ENCODE data around the gene ANAPC2.
A peak's percentile ranks its signal among the peaks of the same experiment; 100 is the strongest.

ANAPC2 gene

DNA sequence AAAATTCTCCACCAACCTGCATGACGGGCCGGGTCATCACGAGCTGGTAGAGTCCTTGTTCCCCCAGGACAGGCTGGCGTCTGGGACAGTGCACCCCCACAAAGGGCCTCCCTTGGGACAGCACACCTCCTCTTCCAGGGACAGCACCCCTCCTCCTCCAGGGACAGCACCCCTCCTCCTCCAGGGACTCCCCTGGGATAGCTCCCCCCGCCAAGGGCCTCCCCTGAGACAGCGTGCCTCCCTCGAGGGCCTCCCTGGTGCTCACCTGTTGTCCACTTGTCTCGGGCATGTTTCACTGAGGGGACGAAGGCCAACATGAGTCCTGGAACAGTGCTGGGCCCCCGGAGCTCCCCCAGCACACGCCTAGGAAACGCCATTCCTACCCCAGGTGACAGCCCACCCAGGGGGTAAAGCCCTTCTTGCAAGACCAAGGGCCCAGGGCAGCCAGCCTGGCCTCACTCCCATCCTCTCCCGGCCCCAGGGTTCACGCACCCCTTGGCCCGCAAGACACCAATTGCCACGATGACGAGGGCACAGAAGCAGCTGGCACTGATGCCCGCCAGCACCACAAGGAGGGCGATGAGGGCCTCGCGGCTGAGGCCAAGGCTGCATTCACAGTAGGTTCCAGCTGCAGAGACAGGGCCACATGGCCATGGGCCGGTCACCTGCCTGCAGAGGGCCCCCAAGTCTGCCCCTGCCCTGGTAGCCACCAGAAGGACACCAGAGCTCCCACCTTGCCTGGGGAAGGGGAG is 17.0 kb downstream of the ANAPC2 start:
- peaks cover 31% of the 10 kb centered on the region for H3K27me3 ChIP-seq (ENCODE audit: insufficient read depth, low read length, poor library complexity)
- WGBS (ENCODE audit: extremely low coverage, insufficient coverage, low lambda C conversion rate): no CpG with 5 or more reads among the region's 22 CpGs

DNA sequence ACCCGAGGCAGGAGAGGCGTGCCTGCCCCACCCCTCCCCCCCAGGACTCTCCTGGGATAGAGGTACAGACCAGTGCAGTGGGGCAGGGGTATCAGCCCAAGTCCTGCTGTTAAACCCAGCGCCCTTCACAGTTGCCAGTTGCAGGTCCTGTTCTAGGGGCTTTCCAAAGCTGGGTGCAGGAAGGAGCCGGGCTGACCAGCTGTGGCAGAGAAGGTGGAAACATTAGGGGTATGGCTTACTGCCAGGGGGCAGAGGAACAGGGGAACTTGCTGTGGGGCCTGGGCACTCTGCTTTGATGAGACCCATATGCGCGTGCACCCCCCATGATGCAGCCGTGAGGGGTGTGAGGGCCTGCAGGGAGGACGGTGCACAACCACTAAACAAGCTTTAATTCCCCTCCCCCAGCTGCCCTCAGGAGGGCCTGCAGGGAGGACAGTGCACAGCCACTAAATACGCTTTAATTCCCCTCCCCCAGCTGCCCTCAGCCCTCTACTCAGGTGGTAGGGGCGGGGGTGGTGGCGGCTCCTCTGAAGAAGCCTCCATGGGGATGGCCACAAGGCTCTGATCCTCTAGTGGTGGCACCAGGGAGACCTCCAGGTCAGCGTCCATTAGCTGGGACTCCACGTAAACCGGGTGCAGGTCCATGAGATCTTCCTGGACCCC is 17.7 kb downstream of the ANAPC2 start:
- no CpG with 5 or more reads among the region's 14 CpGs for whole genome bisulfite sequencing (ENCODE audit: extremely low coverage, insufficient coverage, low lambda C conversion rate)

More for the DNA sequence above, 17.0 kb downstream of the ANAPC2 start:
- Histone ChIP-seq H3K23ac (ENCODE audit: low read length) (no peak overlapping the region), H3K18ac (ENCODE audit: low read length) (no peak overlapping the region), H2AK5ac (ENCODE audit: low read length) (no peak overlapping the region), H3K4me1 (ENCODE audit: control insufficient read depth, low read depth, low read length) (no peaks in the 10 kb centered on the region), H2BK120ac (ENCODE audit: low read depth, low read length) (no peak overlapping the region), H3K27ac (ENCODE audit: low read depth, low read length) (no peak overlapping the region), H3K36me3 (ENCODE audit: control insufficient read depth, insufficient read depth, low read length) (no peaks in the 10 kb centered on the region), H3K4me3 (ENCODE audit: low read length) (no peak overlapping the region), H3K56ac (ENCODE audit: low read length) (no peak overlapping the region), H2BK5ac (ENCODE audit: low read length) (no peak overlapping the region), H4K5ac (ENCODE audit: low read length) (no peak overlapping the region), H4K8ac (ENCODE audit: low read depth, low read length) (no peak overlapping the region), H2BK15ac (replicated peaks; ENCODE audit: low read depth) (no peak overlapping the region), H3K79me1 (ENCODE audit: low read length) (no peaks in the 10 kb centered on the region), H3K9ac (ENCODE audit: low read length) (no peak overlapping the region), H3K79me2 (ENCODE audit: control insufficient read depth, insufficient read depth, low read length) (no peaks in the 10 kb centered on the region), H3K4me2 (ENCODE audit: low read length) (no peak overlapping the region), H3K4ac (ENCODE audit: low read depth, low read length) (no peak overlapping the region)
- DNase-seq: no peak

DNA sequence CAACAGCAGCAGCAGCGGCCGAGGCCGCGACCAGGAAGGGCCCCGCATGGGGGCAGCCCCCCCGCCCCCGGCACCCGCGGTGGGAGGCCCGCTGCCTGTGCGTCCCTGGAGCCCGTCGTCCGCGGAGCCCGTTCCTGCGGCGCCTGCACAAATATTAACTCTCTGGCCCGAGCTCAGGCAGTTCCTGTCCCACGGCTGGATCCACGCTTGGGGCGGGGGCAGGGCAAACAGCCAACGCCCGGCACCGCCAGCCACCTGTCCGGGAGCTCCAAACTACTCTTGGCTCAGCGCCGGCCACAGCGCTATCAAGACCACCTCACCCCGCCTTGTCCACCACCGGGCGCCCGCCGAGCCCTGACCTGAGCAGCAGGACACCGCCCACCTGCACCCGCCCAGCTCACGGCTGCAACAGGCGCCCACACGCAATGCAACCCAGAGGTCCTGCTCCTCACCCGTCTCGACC is 18.4 kb downstream of the ANAPC2 start, which contains the start of gene LRRC26:
LRRC26 (minus strand) TSS at position 156 of the 463 bp plus-strand sequence; CDS start at position 48, 108 bp downstream.
- Histone ChIP-seq H4K5ac (ENCODE audit: low read length) (no peak within 1 kb of the TSS), H3K79me1 (ENCODE audit: low read length) (no peaks in the 10 kb centered on the region), H3K23ac (ENCODE audit: low read length) (no peak within 1 kb of the TSS), H3K79me2 (ENCODE audit: control insufficient read depth, insufficient read depth, low read length) (no peaks in the 10 kb centered on the region), H3K4me3 (ENCODE audit: low read length) (no peak within 1 kb of the TSS), H3K4me2 (ENCODE audit: low read length) (peak within 1 kb of the TSS; percentile 84), H4K8ac (ENCODE audit: low read depth, low read length) (no peak within 1 kb of the TSS), H3K4me1 (ENCODE audit: control insufficient read depth, low read depth, low read length) (no peaks in the 10 kb centered on the region), H2AK5ac (ENCODE audit: low read length) (no peak within 1 kb of the TSS), H3K27me3 (ENCODE audit: insufficient read depth, low read length, poor library complexity) (peaks cover 32% of the 10 kb centered on the region), H2BK120ac (ENCODE audit: low read depth, low read length) (no peak within 1 kb of the TSS), H3K18ac (ENCODE audit: low read length) (no peak within 1 kb of the TSS), H3K9ac (ENCODE audit: low read length) (no peak within 1 kb of the TSS), H3K27ac (ENCODE audit: low read depth, low read length) (no peak within 1 kb of the TSS), H2BK15ac (replicated peaks; ENCODE audit: low read depth) (no peak within 1 kb of the TSS), H3K4ac (ENCODE audit: low read depth, low read length) (no peak within 1 kb of the TSS), H3K56ac (ENCODE audit: low read length) (peak within 1 kb of the TSS; percentile 34), H3K36me3 (ENCODE audit: control insufficient read depth, insufficient read depth, low read length) (no peaks in the 10 kb centered on the region), H2BK5ac (ENCODE audit: low read length) (no peak within 1 kb of the TSS)
- WGBS (ENCODE audit: extremely low coverage, insufficient coverage, low lambda C conversion rate): no CpG with 5 or more reads among the region's 41 CpGs
- DNase-seq: no peak

More for the DNA sequence above, 17.7 kb downstream of the ANAPC2 start:
- no peak overlapping the region for H3K4me3 ChIP-seq (ENCODE audit: low read length)
- DNase-seq: no peak
- no peak overlapping the region for H3K18ac ChIP-seq (ENCODE audit: low read length)
- H3K36me3 ChIP-seq (ENCODE audit: control insufficient read depth, insufficient read depth, low read length): no peaks in the 10 kb centered on the region
- H2BK5ac ChIP-seq (ENCODE audit: low read length): no peak overlapping the region
- no peak overlapping the region for H2BK15ac ChIP-seq (replicated peaks; ENCODE audit: low read depth)
- no peak overlapping the region for H4K5ac ChIP-seq (ENCODE audit: low read length)
- peaks cover 32% of the 10 kb centered on the region for H3K27me3 ChIP-seq (ENCODE audit: insufficient read depth, low read length, poor library complexity)
- no peaks in the 10 kb centered on the region for H3K4me1 ChIP-seq (ENCODE audit: control insufficient read depth, low read depth, low read length)
- H3K23ac ChIP-seq (ENCODE audit: low read length): no peak overlapping the region
- H3K9ac ChIP-seq (ENCODE audit: low read length): no peak overlapping the region
- H4K8ac ChIP-seq (ENCODE audit: low read depth, low read length): no peak overlapping the region
- no peak overlapping the region for H3K27ac ChIP-seq (ENCODE audit: low read depth, low read length)
- no peak overlapping the region for H2BK120ac ChIP-seq (ENCODE audit: low read depth, low read length)
- no peak overlapping the region for H3K4ac ChIP-seq (ENCODE audit: low read depth, low read length)
- no peaks in the 10 kb centered on the region for H3K79me2 ChIP-seq (ENCODE audit: control insufficient read depth, insufficient read depth, low read length)
- H2AK5ac ChIP-seq (ENCODE audit: low read length): no peak overlapping the region
- H3K79me1 ChIP-seq (ENCODE audit: low read length): no peaks in the 10 kb centered on the region
- no peak overlapping the region for H3K56ac ChIP-seq (ENCODE audit: low read length)
- no peak overlapping the region for H3K4me2 ChIP-seq (ENCODE audit: low read length)

DNA sequence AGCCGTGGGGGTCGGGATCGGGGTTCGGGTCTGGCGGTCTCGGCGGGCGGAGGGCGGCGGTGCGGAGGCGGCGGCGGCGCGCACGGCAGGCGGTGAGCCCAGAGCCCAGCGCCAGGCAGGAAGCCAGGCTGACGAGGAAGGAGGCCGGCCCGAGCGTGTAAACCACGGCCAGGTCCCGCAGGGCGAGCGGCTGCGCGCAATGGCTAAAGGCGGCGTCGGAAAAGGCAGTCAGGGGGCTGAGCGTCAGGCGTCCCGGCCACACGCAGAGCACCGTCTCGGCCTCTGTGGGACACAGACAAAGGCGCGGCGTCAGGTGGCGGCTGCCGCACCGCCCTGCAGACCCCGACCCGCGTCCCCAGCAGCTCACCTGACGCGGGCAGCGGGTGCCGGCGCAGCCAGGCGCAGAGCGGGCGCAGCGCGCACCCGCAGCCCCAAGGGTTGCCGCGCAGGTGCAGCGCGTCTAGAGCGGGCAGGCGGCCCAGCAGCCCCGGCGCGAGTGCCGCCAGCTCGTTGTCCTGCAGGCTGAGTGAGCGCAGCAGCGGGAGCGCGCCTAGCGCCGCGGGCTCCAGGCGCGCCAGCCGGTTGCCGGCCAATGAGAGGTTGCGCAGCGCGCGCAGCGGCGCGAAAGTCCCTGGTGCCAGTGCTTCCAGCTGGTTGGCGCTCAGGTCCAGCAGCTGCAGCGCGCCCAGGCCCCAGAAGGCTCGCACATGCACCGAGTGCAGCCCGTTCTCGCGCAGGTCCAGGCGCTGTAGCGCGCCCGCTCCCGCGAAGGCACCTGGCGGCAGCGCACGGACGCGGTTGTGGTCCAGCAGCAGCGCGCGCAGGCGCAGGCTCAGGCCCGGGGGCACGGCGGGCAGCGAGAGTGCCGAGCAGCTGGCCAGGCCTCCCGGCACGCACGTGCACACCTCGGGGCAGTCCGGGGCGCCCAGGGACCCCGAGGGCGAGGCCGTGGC is 19.2 kb downstream of the ANAPC2 start:
- Histone ChIP-seq H3K4ac (ENCODE audit: low read depth, low read length) (no peak overlapping the region), H3K56ac (ENCODE audit: low read length) (peak overlapping the region; percentile 34), H3K4me3 (ENCODE audit: low read length) (no peak overlapping the region), H3K79me2 (ENCODE audit: control insufficient read depth, insufficient read depth, low read length) (no peaks in the 10 kb centered on the region), H2BK15ac (replicated peaks; ENCODE audit: low read depth) (no peak overlapping the region), H3K4me1 (ENCODE audit: control insufficient read depth, low read depth, low read length) (no peaks in the 10 kb centered on the region), H2BK120ac (ENCODE audit: low read depth, low read length) (no peak overlapping the region), H2BK5ac (ENCODE audit: low read length) (no peak overlapping the region), H3K18ac (ENCODE audit: low read length) (no peak overlapping the region), H3K23ac (ENCODE audit: low read length) (no peak overlapping the region), H3K36me3 (ENCODE audit: control insufficient read depth, insufficient read depth, low read length) (no peaks in the 10 kb centered on the region), H3K79me1 (ENCODE audit: low read length) (no peaks in the 10 kb centered on the region), H4K5ac (ENCODE audit: low read length) (no peak overlapping the region), H3K27me3 (ENCODE audit: insufficient read depth, low read length, poor library complexity) (peaks cover 32% of the 10 kb centered on the region), H2AK5ac (ENCODE audit: low read length) (no peak overlapping the region), H3K27ac (ENCODE audit: low read depth, low read length) (no peak overlapping the region), H4K8ac (ENCODE audit: low read depth, low read length) (no peak overlapping the region), H3K9ac (ENCODE audit: low read length) (no peak overlapping the region), H3K4me2 (ENCODE audit: low read length) (peak overlapping the region; percentile 84)
- no CpG with 5 or more reads among the region's 124 CpGs for WGBS (ENCODE audit: extremely low coverage, insufficient coverage, low lambda C conversion rate)
- DNase-seq: peak; percentile 74

DNA sequence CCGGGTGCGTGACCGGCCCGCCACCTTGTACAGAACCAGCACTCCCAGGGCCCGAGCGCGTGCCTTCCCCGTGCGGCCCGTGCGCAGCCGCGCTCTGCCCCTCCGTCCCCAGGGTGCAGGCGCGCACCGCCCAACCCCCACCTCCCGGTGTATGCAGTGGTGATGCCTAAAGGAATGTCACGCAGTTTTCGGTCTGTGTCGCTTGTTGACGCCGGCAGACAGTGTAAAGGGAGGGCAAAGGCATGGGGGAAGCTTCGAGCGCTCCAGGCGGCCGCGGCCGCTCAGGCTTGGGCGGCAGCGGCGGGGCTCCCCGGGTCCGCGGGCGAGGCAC is 19.8 kb downstream of the ANAPC2 start:
- no peak overlapping the region for H3K18ac ChIP-seq (ENCODE audit: low read length)
- DNase-seq: no peak
- H2BK120ac ChIP-seq (ENCODE audit: low read depth, low read length): no peak overlapping the region
- H3K4me2 ChIP-seq (ENCODE audit: low read length): no peak overlapping the region
- H3K9ac ChIP-seq (ENCODE audit: low read length): no peak overlapping the region
- no peak overlapping the region for H4K8ac ChIP-seq (ENCODE audit: low read depth, low read length)
- H3K56ac ChIP-seq (ENCODE audit: low read length): peak overlapping the region; percentile 15
- H2AK5ac ChIP-seq (ENCODE audit: low read length): no peak overlapping the region
- no peak overlapping the region for H2BK5ac ChIP-seq (ENCODE audit: low read length)
- H3K36me3 ChIP-seq (ENCODE audit: control insufficient read depth, insufficient read depth, low read length): no peaks in the 10 kb centered on the region
- H4K5ac ChIP-seq (ENCODE audit: low read length): no peak overlapping the region
- no peaks in the 10 kb centered on the region for H3K4me1 ChIP-seq (ENCODE audit: control insufficient read depth, low read depth, low read length)
- H3K4me3 ChIP-seq (ENCODE audit: low read length): no peak overlapping the region
- no peak overlapping the region for H3K27ac ChIP-seq (ENCODE audit: low read depth, low read length)
- WGBS (ENCODE audit: extremely low coverage, insufficient coverage, low lambda C conversion rate): no CpG with 5 or more reads among the region's 36 CpGs
- H3K27me3 ChIP-seq (ENCODE audit: insufficient read depth, low read length, poor library complexity): peaks cover 32% of the 10 kb centered on the region
- no peaks in the 10 kb centered on the region for H3K79me2 ChIP-seq (ENCODE audit: control insufficient read depth, insufficient read depth, low read length)
- no peaks in the 10 kb centered on the region for H3K79me1 ChIP-seq (ENCODE audit: low read length)
- peak overlapping the region; percentile 66 for H3K23ac ChIP-seq (ENCODE audit: low read length)
- no peak overlapping the region for H2BK15ac ChIP-seq (replicated peaks; ENCODE audit: low read depth)
- H3K4ac ChIP-seq (ENCODE audit: low read depth, low read length): no peak overlapping the region
